ENCODE data around the gene GID8. TPM values are rescaled to one million over a fixed set of nuclear protein-coding genes. Genes with fewer than 3 reads are reported as not detected.

The GID8 gene
- total RNA-seq, 2 donors from 2014 or later = 16.8 to 18.7 TPM

- no peak overlapping the region for H3K4me3 ChIP-seq
- no peaks in the 10 kb centered on the region for H3K4me1 ChIP-seq
- H3K9me3 ChIP-seq = no peaks in the 10 kb centered on the region
- DNase-seq (ENCODE audit: low spot score) = no peak
- no peaks in the 10 kb centered on the region for H3K27me3 ChIP-seq
- no peak for TF ChIP-seq CTCF (IDR thresholded peaks at IDR 0.05)
- H3K36me3 ChIP-seq = no peaks in the 10 kb centered on the region
- no peak overlapping the region for H3K27ac ChIP-seq
These were observed 56.0 kb downstream of the GID8 start for GRCh38 chr20:62993856-62994494.

- Histone ChIP-seq H3K9me3 (no peaks in the 10 kb centered on the region), H3K36me3 (no peaks in the 10 kb centered on the region), H3K4me3 (no peak overlapping the region), H3K4me1 (no peaks in the 10 kb centered on the region), H3K27me3 (no peaks in the 10 kb centered on the region), H3K27ac (no peak overlapping the region)
- DNase-seq (ENCODE audit: low spot score) = no peak
- TF ChIP-seq CTCF (IDR thresholded peaks at IDR 0.05) = no peak
These were observed 56.9 kb downstream of the GID8 start for GRCh38 chr20:62994869-62995281.

- no peaks in the 10 kb centered on the region for H3K27me3 ChIP-seq
- H3K4me3 ChIP-seq = no peak overlapping the region
- no peak for DNase-seq (ENCODE audit: low spot score)
- no peaks in the 10 kb centered on the region for H3K4me1 ChIP-seq
- no peaks in the 10 kb centered on the region for H3K36me3 ChIP-seq
- TF ChIP-seq CTCF (IDR thresholded peaks at IDR 0.05) = no peak
- H3K27ac ChIP-seq = no peak overlapping the region
- H3K9me3 ChIP-seq = no peaks in the 10 kb centered on the region
These were observed 57.5 kb downstream of the GID8 start for GRCh38 chr20:62995481-62995880.

- Histone ChIP-seq H3K36me3 (no peaks in the 10 kb centered on the region), H3K4me1 (no peaks in the 10 kb centered on the region), H3K9me3 (no peaks in the 10 kb centered on the region), H3K27me3 (no peaks in the 10 kb centered on the region), H3K27ac (no peak overlapping the region), H3K4me3 (no peak overlapping the region)
- TF ChIP-seq CTCF (IDR thresholded peaks at IDR 0.05) = no peak
- DNase-seq (ENCODE audit: low spot score) = no peak
These were observed 58.1 kb downstream of the GID8 start for GRCh38 chr20:62995898-62996595.

GRCh38 chr20:62996596-62996982, 58.6 kb downstream of the GID8 start:
- no peak for DNase-seq (ENCODE audit: low spot score)
- no peak for TF ChIP-seq CTCF (IDR thresholded peaks at IDR 0.05)

More at GRCh38 chr20:62996596-62996982, 58.6 kb downstream of the GID8 start:
- H3K27ac ChIP-seq = no peak overlapping the region
- no peaks in the 10 kb centered on the region for H3K27me3 ChIP-seq
- no peaks in the 10 kb centered on the region for H3K36me3 ChIP-seq
- no peak overlapping the region for H3K4me3 ChIP-seq
- no peaks in the 10 kb centered on the region for H3K9me3 ChIP-seq
- H3K4me1 ChIP-seq = no peaks in the 10 kb centered on the region
